GM18907 (cell line): ENCODE results near the gene MAPK8.
A peak's percentile ranks its signal among the peaks of the same experiment; 100 is the strongest.

Experiments used
- ATAC-seq: cut with Tn5 transposase; IDR thresholded peaks from one replicate; pipeline ENCODE4 v1.9.1; 2021; ENCODE audit warnings: mild to moderate bottlenecking, moderate library complexity; ENCODE audit not compliant: unreplicated experiment

The MAPK8 gene

DNA sequence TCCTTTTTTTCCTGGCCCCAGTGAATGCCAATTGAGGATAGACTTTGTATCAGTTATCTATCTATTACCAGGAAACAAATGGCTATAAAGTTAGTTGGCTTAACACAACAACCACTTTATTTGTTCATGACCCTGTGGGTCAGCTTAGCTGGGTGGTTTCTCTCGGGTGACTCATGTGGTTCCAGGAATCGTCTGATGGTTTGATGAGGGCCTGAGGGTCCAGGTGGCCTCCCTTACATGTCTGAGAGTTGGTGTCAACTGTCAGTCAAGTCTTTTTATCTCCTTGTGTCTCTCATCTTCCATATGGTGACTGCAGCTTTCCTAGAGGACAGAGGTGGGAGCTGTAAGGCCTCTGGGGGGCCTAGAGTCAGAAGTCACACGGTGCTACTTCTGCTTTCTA is 15.3 kb upstream of the MAPK8 start:
- no peak for ATAC-seq

DNA sequence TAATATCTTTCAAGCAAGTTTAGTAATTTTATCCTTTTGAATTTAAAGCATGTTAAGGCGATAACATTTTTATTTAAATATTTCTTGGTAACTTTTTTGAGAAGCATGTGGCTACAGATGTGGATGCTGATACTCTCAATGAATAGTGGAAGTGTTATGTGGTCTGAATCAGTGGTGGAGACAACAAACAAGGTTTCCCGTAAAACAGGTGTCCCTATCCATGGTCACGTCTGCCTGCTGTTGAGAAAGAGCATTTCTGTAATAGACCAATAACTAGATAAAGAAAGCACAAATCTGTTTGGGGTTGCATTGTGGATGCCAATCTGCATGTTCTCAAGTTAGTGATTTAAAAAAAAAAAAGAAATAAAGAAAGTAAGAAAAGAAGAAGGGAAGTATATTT is 13.9 kb upstream of the MAPK8 start:
- ATAC-seq, result no peak

- no peak for ATAC-seq
These were observed 12.0 kb upstream of the MAPK8 start for GRCh38 chr10:48294431-48294830.

DNA sequence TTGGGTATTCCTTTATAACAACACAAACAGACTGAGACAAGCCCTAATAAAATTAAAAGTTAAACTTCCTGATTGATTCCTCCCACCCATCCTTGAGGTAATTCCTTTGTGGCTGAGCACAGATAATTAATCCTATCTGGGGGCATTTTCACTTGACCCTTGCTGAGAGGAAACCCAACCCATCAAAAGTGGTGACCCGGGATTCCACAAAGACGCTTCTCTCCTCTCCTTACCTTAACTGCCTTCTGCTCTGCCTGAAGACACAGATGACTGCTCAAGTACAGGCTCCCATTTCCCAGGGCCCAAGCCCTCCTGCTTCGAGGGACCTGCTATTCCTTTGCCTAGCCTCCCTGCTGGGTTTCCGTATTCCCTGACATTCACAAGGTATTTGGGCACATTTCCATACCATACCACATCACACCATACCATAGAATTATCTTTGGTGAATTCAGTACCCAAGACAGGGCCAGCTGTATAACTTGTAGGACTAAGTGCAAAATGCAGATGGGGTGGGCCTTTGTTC is 9.8 kb upstream of the MAPK8 start:
- ATAC-seq, result no peak

DNA sequence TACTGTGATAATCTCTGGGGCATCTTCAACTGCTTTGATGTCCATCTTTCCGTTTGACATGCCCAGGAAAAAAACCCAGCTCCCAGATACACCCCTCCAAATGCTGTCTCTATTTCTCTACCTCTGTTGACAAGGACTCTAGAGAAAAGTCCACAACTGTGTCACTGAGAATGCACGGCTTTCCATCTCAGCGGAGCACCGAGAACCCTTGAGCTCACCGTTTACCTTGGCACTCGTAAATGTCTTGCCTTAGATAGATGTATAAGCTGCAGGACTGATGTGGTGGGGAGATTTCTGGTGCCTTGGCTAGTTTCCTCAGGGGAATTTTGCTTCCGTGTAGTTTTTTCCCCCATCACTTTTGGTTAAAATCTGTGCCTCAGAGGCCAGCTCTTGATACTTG is 7.4 kb upstream of the MAPK8 start:
- no peak for ATAC-seq

- no peak for ATAC-seq
These were observed 6.8 kb upstream of the MAPK8 start for GRCh38 chr10:48299692-48300091.

DNA sequence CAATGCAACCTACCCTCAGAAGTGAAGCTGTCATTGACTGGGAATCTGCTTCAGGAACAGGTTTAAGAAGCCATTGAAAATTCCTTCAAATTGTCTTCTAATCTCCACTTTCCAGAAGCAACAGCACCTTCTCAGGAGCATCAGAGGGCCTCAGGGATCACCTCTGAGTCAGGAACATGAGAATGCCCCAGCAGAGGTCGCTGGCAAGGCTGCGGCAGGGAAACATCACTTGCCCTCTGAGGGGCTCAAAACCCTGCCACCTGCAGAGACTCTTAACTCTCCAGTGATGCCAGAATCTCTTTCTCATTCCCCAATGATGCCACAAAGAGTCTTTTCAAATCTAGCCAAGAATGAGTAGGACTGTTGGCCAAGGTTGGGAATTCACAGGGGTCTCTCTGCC is 5.9 kb upstream of the MAPK8 start:
- no peak for ATAC-seq

- ATAC-seq, result no peak
These were observed 3.7 kb upstream of the MAPK8 start for GRCh38 chr10:48302515-48303476.

- no peak for ATAC-seq
These were observed 592 bp upstream of the MAPK8 start for GRCh38 chr10:48305905-48306264.

- ATAC-seq, result peak; percentile 50
These were observed 613 bp downstream of the MAPK8 start for GRCh38 chr10:48306870-48307710.

GRCh38 chr10:48307711-48308018 is 1.2 kb downstream of the MAPK8 start:
- ATAC-seq, result no peak

- no peak for ATAC-seq
These were observed 3.3 kb downstream of the MAPK8 start for GRCh38 chr10:48309711-48310226.

- no peak for ATAC-seq
These were observed 7.6 kb downstream of the MAPK8 start for GRCh38 chr10:48314107-48314506.

DNA sequence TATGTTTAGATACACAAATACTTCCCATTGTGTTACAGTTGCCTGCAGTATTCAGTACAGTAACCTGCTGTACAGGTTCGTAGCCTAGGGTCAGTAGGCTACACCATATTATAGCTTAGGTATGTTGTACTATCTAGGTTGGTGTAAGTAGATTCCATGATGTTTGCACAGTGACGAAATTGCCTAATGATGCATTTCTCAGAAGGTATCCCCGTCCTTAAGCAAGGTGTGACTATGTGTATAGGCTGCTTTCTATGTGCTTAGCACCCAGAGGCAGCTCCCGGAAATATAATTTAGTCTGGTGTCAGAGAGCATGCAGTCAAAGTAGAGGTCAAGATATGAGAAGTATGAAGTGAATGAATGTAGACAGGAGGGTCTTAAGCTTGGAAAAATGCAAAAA is 9.8 kb downstream of the MAPK8 start:
- ATAC-seq, result no peak

DNA sequence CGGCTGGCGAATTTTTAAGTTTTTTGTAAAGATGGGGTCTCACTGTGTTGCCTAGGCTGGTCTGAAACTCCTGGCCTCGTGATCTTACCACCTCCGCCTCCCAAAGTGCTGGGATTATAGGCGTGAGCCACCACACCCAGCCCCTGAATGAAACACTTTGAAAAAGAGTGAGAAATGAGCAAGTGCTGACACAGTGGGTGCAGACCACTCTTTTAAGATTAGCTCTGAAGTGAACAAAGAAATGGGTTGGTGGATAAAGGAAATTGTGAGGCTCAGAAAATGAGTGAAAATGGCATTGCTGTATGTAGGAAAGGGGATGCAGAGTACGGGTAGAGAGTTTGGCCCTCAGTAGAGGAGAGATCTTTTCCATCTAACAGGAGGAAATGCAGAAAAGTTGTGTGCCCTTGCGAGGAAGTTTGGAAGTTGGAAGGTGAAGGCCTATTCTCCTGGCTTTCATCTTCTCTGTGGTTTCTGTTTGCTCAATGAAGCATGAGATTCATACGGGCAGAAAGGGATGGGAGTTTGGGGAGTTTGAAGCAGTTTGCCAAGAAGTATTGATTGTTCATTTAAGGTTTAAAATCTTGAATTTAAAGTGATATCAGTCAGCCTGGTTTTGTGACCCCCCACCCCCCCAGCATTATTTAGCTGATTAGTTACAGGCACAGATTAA is 11.0 kb downstream of the MAPK8 start:
- no peak for ATAC-seq

- no peak for ATAC-seq
These were observed 15.5 kb downstream of the MAPK8 start for GRCh38 chr10:48322017-48322416.

GRCh38 chr10:48324580-48324979 is 18.1 kb downstream of the MAPK8 start:
- ATAC-seq, result no peak

DNA sequence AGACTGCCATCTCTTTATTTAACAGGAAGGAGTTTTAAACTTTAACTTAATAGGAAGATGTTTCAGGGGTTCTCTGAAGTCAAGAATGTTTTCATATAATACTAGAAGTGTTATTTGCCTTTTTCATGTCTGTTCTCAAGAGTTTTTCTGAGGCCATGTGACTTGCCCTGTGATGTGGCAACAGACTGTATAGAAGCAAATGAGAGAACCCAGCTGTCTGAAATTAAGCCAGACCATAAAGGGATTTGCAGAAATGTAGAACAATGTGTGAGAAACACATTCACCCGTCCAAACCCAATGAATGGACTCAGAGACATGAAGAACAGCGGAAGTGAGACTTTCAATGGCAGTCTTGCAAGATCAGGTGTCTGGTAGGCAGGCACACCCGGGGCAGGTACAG is 23.8 kb downstream of the MAPK8 start:
- no peak for ATAC-seq

DNA sequence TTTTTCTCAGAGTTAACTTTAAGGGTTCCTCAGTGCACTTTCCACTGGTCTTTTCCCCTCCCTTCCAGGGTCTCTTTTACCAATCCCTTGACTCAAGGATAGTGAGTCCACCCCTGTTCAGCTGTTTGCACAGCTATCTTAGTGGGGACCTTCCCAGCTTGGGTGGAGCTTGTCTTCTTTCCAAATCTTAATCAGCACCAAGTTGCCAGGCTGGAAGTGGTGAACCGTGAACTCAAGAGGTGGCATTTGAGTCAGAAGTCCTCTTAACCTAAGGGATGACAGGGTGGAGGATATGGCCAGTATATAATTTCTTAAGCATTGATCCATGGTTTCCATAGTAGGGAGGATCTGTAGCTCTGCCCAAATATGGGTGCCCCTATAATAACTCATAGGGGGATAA is 25.0 kb downstream of the MAPK8 start:
- no peak for ATAC-seq

DNA sequence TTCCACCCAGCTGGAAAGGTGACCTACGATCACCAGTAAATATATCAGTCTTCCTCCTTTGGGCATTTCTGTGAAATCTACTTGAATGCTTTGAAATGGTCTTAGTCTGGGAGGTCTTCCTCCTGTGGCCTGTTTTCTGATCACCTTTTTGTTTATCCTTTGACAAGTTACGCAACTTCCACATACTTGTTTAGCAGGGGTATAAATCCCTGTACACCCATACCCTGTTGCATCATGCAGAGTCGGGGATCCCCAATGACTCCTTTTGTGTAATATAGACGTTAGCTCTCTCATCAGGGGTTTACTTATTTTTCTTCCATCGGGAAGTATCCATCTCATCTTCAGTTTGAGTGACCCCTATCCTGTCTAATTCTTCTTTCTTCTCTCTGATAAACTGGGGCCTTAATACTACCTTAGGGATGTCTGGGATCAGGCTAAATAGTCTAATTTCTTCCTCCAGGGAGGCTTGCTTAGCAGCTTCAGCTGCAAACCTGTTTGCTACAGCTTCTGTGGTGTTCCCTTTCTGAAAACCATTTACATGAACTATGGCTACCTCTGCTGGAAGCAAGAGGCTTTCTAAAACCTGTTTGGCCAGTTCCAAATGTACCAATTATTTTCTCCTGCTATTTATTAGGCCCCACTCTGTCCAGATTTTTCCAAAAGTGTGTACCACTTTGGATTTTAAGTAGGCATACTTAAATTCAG is 25.8 kb downstream of the MAPK8 start:
- no peak for ATAC-seq

GRCh38 chr10:48332871-48333216 is 26.4 kb downstream of the MAPK8 start:
- ATAC-seq, result no peak
